Measurements from ENCODE around the gene INKA2. TPM values are rescaled to one million over a fixed set of nuclear protein-coding genes. Genes with fewer than 3 reads are reported as not detected.

Gene INKA2
- total RNA-seq, 1 donor from 2014 or later = 0.58 TPM

DNA sequence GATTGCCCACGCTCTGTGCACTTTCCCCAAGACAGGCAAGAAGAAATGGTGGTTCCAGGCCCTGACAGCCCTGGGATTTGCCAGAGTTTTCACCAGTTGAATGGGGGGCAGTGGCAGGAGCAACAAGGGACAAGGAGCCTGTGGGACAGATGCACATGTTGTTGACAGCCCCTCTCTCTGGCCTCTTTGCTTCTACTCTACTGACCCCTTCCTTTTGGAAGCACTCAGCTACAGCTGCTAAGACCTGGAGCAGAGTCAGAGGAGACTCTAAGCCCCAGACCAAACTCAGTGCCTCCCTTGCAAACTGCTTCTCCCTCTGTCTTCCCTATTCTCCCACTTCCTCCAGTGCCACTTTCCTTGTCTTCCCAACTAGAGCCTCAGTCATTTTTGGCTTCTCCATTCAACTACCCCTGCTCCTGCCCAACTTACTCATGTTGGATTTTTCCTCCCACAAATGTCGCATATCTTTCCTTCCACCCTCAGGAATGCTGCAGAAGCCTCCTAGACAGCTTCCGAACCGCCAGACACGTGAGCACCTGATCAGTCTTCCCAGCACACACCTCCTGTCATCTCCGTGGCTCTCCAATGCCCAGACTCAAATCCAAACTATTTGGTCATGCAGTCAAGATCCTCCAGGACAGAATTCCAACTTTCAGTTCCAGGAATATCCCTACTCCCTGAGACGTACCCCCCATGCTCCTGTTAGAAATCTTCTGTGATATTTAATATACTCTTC is 9.1 kb downstream of the INKA2 start:
- no peak for DNase-seq (ENCODE audit: low read depth)

DNA sequence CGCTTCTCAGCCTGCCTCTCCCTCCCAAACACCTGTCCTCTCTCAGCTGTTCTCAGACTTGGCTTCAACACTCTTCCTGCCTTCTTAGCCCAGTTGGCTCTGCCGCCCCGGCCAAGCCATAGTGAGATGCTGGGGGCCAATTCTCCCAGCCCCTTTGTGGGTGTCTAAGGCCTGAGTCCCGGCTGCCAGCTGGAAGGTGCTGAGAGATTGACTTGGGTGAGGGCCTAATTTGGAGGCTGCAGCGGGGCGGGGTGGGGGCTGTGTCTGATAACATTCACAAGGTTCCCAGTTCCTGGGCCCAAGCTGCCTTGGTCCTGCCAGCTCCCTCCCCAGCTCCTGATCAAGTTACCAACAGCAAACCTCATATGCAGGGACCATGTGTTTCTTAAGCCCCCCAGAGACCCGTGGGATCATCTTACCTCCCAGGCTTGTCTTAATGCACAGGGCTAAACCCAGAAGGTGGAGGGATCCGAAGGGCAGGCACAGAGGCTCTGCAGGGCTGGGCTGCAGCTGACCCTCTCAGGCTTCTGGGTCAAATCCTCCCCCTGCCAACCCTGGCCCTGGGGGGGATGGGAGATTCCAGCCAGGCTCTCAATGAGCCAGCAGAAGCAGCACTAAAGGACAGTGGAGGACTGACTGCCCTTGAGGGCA is 9.8 kb downstream of the INKA2 start:
- TF ChIP-seq, protein P1, sequence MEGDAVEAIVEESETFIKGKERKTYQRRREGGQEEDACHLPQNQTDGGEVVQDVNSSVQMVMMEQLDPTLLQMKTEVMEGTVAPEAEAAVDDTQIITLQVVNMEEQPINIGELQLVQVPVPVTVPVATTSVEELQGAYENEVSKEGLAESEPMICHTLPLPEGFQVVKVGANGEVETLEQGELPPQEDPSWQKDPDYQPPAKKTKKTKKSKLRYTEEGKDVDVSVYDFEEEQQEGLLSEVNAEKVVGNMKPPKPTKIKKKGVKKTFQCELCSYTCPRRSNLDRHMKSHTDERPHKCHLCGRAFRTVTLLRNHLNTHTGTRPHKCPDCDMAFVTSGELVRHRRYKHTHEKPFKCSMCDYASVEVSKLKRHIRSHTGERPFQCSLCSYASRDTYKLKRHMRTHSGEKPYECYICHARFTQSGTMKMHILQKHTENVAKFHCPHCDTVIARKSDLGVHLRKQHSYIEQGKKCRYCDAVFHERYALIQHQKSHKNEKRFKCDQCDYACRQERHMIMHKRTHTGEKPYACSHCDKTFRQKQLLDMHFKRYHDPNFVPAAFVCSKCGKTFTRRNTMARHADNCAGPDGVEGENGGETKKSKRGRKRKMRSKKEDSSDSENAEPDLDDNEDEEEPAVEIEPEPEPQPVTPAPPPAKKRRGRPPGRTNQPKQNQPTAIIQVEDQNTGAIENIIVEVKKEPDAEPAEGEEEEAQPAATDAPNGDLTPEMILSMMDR (conservative IDR thresholded peaks at IDR 0.05; ENCODE audit: low read depth, low read length) = no peak
- DNase-seq (ENCODE audit: low read depth) = no peak
- H3K4me3 ChIP-seq (ENCODE audit: low read depth, low read length) = no peak overlapping the region

More for the DNA sequence above, 9.1 kb downstream of the INKA2 start:
- no peak overlapping the region for H3K4me3 ChIP-seq (ENCODE audit: low read depth, low read length)
- TF ChIP-seq, protein P1 (conservative IDR thresholded peaks at IDR 0.05; ENCODE audit: low read depth, low read length) = no peak

DNA sequence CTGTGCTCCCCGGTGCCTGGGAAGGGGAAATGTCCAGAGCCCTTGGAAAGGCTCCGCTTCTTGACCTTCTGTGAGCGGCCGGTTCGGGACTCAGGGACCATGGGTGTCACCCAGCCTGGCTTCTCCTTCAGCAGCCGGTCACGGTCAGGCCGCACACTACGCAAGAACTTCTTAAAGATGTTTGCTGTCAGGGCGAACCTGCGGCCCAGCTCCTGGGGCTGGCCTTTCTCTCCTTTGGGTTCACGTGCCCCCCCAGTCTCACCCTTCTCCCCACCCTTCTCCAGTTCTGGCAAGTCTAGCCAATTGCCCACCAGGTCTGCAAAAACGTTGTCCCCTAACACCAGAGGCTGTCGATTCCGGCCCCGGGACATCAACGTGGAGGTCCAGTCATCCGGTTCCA is 12.1 kb downstream of the INKA2 start:
- TF ChIP-seq, protein P1 (conservative IDR thresholded peaks at IDR 0.05; ENCODE audit: low read depth, low read length) = no peak
- no peak overlapping the region for H3K4me3 ChIP-seq (ENCODE audit: low read depth, low read length)
- DNase-seq (ENCODE audit: low read depth) = no peak

DNA sequence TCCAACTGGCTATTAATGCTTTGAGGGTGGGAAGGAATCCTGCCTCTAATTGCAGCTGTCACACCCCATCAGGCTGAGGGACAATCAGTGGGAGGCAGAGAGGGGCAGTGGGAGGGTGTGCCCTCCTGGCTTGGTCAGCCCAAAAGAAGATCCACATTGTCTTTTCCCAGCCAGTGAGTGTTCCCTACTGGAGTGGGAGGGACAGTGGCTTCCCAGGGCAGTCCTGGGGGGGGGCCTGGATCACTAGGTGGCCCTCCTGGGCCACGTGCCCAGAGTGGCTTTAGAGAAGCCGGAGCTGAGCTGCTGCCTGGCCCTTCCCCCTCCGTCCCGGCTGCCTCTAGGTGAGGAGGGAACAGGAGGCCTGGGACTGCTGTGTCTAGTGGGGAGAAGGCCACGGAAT is 14.0 kb downstream of the INKA2 start:
- DNase-seq (ENCODE audit: low read depth) = no peak
- TF ChIP-seq, protein P1 (conservative IDR thresholded peaks at IDR 0.05; ENCODE audit: low read depth, low read length) = no peak
- no peak overlapping the region for H3K4me3 ChIP-seq (ENCODE audit: low read depth, low read length)

DNA sequence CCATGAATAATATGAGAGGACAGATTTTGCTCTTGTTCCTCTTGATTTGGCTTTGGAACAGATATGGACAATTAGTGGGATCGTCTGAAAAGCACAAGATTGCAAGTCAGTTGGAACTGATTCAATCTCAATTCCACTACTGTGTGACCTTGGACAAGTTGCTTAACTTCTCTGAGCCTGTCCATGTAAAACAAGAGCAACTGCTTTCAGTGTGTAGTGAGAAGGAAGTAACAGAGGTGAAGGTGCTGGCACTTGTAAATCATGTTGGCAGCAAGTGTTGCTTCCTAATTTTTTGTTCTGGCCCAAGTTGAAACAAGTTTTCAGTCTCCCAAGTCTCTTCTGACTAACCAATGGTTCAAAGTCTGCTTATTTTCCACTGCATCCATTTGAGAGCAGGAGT is 15.3 kb downstream of the INKA2 start:
- no peak overlapping the region for H3K4me3 ChIP-seq (ENCODE audit: low read depth, low read length)
- TF ChIP-seq, protein P1 (conservative IDR thresholded peaks at IDR 0.05; ENCODE audit: low read depth, low read length) = no peak
- DNase-seq (ENCODE audit: low read depth) = no peak

DNA sequence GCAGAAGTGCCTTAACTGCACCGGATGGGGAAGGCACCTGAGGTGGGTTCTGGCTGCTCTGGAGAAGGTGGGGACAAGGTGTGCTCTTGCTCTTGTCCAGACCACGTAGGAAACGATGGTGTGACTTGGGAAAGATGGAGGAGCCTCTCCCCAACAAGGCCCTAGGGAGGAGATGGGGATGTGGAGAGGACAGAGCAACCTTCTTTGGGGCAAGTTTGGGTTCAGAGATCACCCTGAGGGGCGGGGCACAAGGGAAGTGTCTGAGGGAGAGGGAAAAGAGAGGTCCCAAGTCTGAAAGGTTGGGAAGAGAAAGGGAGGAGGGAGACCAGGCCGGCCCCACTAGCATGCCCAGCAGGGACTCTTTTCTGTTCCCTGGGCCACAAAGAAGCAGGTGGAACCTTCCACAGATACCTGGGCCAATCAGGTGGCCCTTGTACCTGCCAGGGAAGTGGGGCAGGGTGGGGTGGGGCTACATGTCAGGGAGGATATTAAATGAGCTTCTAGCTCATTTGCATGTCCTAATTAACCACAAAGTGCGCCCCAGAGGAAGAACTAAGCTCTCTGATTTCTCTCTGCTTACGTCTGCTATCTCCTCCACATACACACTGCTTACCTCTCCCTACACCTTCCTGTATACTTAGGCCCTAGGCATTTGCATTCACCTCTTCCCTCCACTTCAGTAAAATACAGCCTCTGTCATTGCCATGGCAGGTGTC is 15.9 kb downstream of the INKA2 start:
- DNase-seq (ENCODE audit: low read depth) = no peak
- no peak overlapping the region for H3K4me3 ChIP-seq (ENCODE audit: low read depth, low read length)
- TF ChIP-seq, protein P1 (conservative IDR thresholded peaks at IDR 0.05; ENCODE audit: low read depth, low read length) = no peak

Measured in epithelial cell of proximal tubule (primary cell).